GM12878 (cell line): ENCODE data around the gene CCDC32. TPM values are rescaled to one million over a fixed set of nuclear protein-coding genes. Genes with fewer than 3 reads are reported as not detected.

Experiments used
- BHLHE40 ChIP-seq, 2 experiments: fragments of 450-650 bp in 1 of 2; IDR thresholded peaks; 2 replicates each; pipeline ENCODE4 v1.6.1; 2011 to 2017; ENCODE audit warnings: low read depth in 2 of 2, borderline replicate concordance in 1 of 2, improper control_type of control experiment in 1 of 2, low read length in 1 of 2, mild to moderate bottlenecking in 1 of 2
- CBX5 ChIP-seq: sonication (generic); IDR thresholded peaks from 2 replicates; pipeline ENCODE4 v1.6.1; 2016; ENCODE audit warnings: low read depth, moderate library complexity, mild to moderate bottlenecking, inconsistent platforms
- CREM ChIP-seq: IDR thresholded peaks from 2 replicates; pipeline ENCODE4 v1.6.1; 2014; ENCODE audit warnings: antibody characterized with exemption, low read depth
- ETV6 ChIP-seq, 2 experiments: fragments of 450-650 bp in 1 of 2; IDR thresholded peaks in 1 of 2; conservative IDR thresholded peaks in 1 of 2; 2 replicates each; pipeline ENCODE4 v1.6.1; 2014; ENCODE audit warnings: antibody characterized with exemption in 1 of 2, borderline replicate concordance in 1 of 2, low read depth in 1 of 2, mild to moderate bottlenecking in 1 of 2, moderate library complexity in 1 of 2
- FOS ChIP-seq: IDR thresholded peaks from 3 replicates; pipeline ENCODE4 v1.6.1; 2011; ENCODE audit warnings: borderline replicate concordance; ENCODE audit not compliant: insufficient read length; ENCODE audit errors: extremely low read depth
- MLLT1 ChIP-seq: fragments of 450-650 bp; IDR thresholded peaks from 2 replicates; pipeline ENCODE4 v1.6.1; 2016; ENCODE audit warnings: mild to moderate bottlenecking
- NR2C1 ChIP-seq: fragments of 450-650 bp; IDR thresholded peaks from 2 replicates; pipeline ENCODE4 v1.6.1; 2017; ENCODE audit warnings: antibody characterized with exemption, mild to moderate bottlenecking, moderate library complexity
- POU2F2 ChIP-seq: IDR thresholded peaks from 3 replicates; pipeline ENCODE4 v1.6.1; 2011; ENCODE audit warnings: low read depth, mild to moderate bottlenecking, low read length, borderline replicate concordance
- PRDM15 ChIP-seq: fragments of 450-650 bp; formaldehyde crosslinking; IDR thresholded peaks from 2 replicates; pipeline ENCODE4 v1.4.0; 2020; ENCODE audit warnings: mild to moderate bottlenecking, moderate library complexity
- RUNX3 ChIP-seq: IDR thresholded peaks from 2 replicates; pipeline ENCODE4 v1.6.1; 2012; ENCODE audit warnings: low read length, inconsistent platforms
- SMC3 ChIP-seq: IDR thresholded peaks from 2 replicates; pipeline ENCODE4 v1.6.1; 2011; ENCODE audit warnings: low read length, improper control_type of control experiment, borderline replicate concordance
- SP1 ChIP-seq: IDR thresholded peaks from one replicate; pipeline ENCODE4 v1.6.1; 2011; ENCODE audit warnings: low read depth, low read length
- SREBF1 ChIP-seq: IDR thresholded peaks from 2 replicates; pipeline ENCODE4 v1.6.1; 2012; ENCODE audit warnings: mild to moderate bottlenecking, low read length
- SREBF2 ChIP-seq: IDR thresholded peaks from 2 replicates; pipeline ENCODE4 v1.6.1; 2012; ENCODE audit warnings: mild to moderate bottlenecking, low read length
- STAT1 ChIP-seq: fragments of 450-650 bp; conservative IDR thresholded peaks from 2 replicates; pipeline ENCODE4 v1.6.1; 2014; ENCODE audit warnings: antibody characterized with exemption, mild to moderate bottlenecking
- TAF1 ChIP-seq: IDR thresholded peaks from 2 replicates; pipeline ENCODE4 v1.6.1; 2011; ENCODE audit warnings: mild to moderate bottlenecking, low read depth, low read length, borderline replicate concordance
- USF2 ChIP-seq: IDR thresholded peaks from 2 replicates; pipeline ENCODE4 v1.6.1; 2011; ENCODE audit warnings: low read depth, low read length, improper control_type of control experiment, borderline replicate concordance
- YBX1 ChIP-seq: fragments of 450-650 bp; IDR thresholded peaks from 2 replicates; pipeline ENCODE4 v1.6.1; 2016; ENCODE audit warnings: antibody characterized with exemption
- ZNF207 ChIP-seq: fragments of 450-650 bp; IDR thresholded peaks from 2 replicates; pipeline ENCODE4 v1.6.1; 2014; ENCODE audit warnings: antibody characterized with exemption, mild to moderate bottlenecking, borderline replicate concordance
- ZNF217 ChIP-seq: fragments of 450-650 bp; IDR thresholded peaks from 2 replicates; pipeline ENCODE4 v1.6.1; 2017; ENCODE audit warnings: antibody characterized with exemption, mild to moderate bottlenecking
- ZNF622 ChIP-seq: fragments of 450-650 bp; IDR thresholded peaks from 2 replicates; pipeline ENCODE4 v1.6.1; 2017; ENCODE audit warnings: mild to moderate bottlenecking, inconsistent platforms
- polyA plus RNA-seq, 11 experiments: library from polyadenylated mRNA; depleted of rRNA in 4 of 11; unstranded in 6 of 11; stranded (reverse) in 5 of 11; fragments of >200 nt; fragmentation: Nextera tagmentation in 4 of 11; fragmentation: Illumina TruSeq in 1 of 11; extraction: Ambion mirVana in 4 of 11; extraction: Trizol in 1 of 11; gene quantifications; 1 replicate in 1 of 11; 2 replicates in 10 of 11; pipeline versions ENCODE4 v1.2.1 to v1.2.3, GENCODE V29; 2011 to 2016; ENCODE audit warnings: inconsistent platforms in 2 of 11, missing spikeins in 2 of 11, low read depth in 1 of 11
- total RNA-seq, 4 experiments: library from RNA; depleted of rRNA in 3 of 4; stranded (reverse); fragments of >200 nt in 3 of 4; fragmentation: Illumina TruSeq in 1 of 4; extraction: Trizol in 1 of 4; gene quantifications; 2 replicates each; pipeline versions ENCODE4 v1.2.1 to v1.2.3, GENCODE V29; 2013 to 2021
- TF ChIP-seq, protein P1 (sequence below): fragments of 450-650 bp; IDR thresholded peaks from 2 replicates; pipeline ENCODE4 v1.6.1; 2016; ENCODE audit warnings: mild to moderate bottlenecking
- TF ChIP-seq, protein P2 (sequence below): IDR thresholded peaks from 2 replicates; pipeline ENCODE4 v1.6.1; 2011; ENCODE audit warnings: low read depth, mild to moderate bottlenecking, low read length, moderate library complexity, borderline replicate concordance; ENCODE audit errors: extremely low read depth

The CCDC32 gene
- total and polyA plus RNA-seq, 10 of the 15 experiments (the other 5 are each of a cell fraction or from before 2014, with no cell fraction given) = 30.2 to 74.3 (median 46.5) TPM

GRCh38 chr15:40543631-40544294 is 21.1 kb downstream of the CCDC32 start (continued):
- TF ChIP-seq CREM (peak; percentile 83; the same call in 1 of the 2 replicates), SREBF2 (no peak), BHLHE40 (IDR thresholded peaks at IDR 0.05; ENCODE audit: borderline replicate concordance in 1 of 2, low read depth in 2 of 2, low read length in 1 of 2) (peak; percentile 74 to 79), TAF1 (no peak), SP1 (peak; percentile 63), ZNF217 (no peak; the same call in 1 of the 2 replicates), PRDM15 (no peak), ETV6 (conservative IDR thresholded peaks at IDR 0.05 in 1 of 2, IDR thresholded peaks at IDR 0.05 in 1 of 2; ENCODE audit: borderline replicate concordance in 1 of 2, low read depth in 1 of 2) (peak in 1 of 2 experiments; percentile 64; a peak in 1 of 4 replicates), MLLT1 (peak; percentile 79; the same call in 1 of the 2 replicates), SMC3 (no peak), USF2 (peak; percentile 64), NR2C1 (no peak), ZNF207 (no peak), POU2F2 (peak; percentile 47; the same call in 1 of the 3 replicates), RUNX3 (peak; percentile 99), STAT1 (no peak), CBX5 (no peak), SREBF1 (no peak), FOS (no peak), YBX1 (no peak), ZNF622 (no peak)
- TF ChIP-seq, protein P1, sequence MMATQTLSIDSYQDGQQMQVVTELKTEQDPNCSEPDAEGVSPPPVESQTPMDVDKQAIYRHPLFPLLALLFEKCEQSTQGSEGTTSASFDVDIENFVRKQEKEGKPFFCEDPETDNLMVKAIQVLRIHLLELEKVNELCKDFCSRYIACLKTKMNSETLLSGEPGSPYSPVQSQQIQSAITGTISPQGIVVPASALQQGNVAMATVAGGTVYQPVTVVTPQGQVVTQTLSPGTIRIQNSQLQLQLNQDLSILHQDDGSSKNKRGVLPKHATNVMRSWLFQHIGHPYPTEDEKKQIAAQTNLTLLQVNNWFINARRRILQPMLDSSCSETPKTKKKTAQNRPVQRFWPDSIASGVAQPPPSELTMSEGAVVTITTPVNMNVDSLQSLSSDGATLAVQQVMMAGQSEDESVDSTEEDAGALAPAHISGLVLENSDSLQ = peak; percentile 58; the same call in 1 of the 2 replicates
- TF ChIP-seq, protein P2, sequence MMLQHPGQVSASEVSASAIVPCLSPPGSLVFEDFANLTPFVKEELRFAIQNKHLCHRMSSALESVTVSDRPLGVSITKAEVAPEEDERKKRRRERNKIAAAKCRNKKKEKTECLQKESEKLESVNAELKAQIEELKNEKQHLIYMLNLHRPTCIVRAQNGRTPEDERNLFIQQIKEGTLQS = peak; percentile 13; the same call in 1 of the 2 replicates
